Astrocyte (in vitro differentiated cells and primary cell): ENCODE results near the gene SRPRB. TPM values are rescaled to one million over a fixed set of nuclear protein-coding genes. Genes with fewer than 3 reads are reported as not detected.

ENCODE experiments used
- DNase-seq: peaks from one replicate; pipeline ENCODE4 v3.0.0-alpha.2; 2010; ENCODE audit warnings: low read depth
- FAIRE-seq: peaks from 2 replicates; lab custom pipeline; 2011; peaks lifted over from hg19 to GRCh38; lab: Jason Lieb, UNC
- H2AFZ ChIP-seq: 2 replicates; pipeline ENCODE4 v1.6.0; 2012; ENCODE audit warnings: low read depth, low read length, inconsistent platforms
- H3K27ac ChIP-seq: 2 replicates; pipeline ENCODE4 v1.5.1; 2011; ENCODE audit warnings: low read depth, low read length, inconsistent platforms
- H3K27me3 ChIP-seq: 2 replicates; pipeline ENCODE4 v1.6.0; 2011; ENCODE audit warnings: low read length, inconsistent platforms; ENCODE audit not compliant: insufficient read depth
- H3K36me3 ChIP-seq: 2 replicates; pipeline ENCODE4 v1.5.1; 2011; ENCODE audit warnings: low read length, inconsistent platforms; ENCODE audit not compliant: insufficient read depth
- H3K4me1 ChIP-seq: 2 replicates; pipeline ENCODE4 v1.5.1; 2011; ENCODE audit warnings: low read length, inconsistent platforms; ENCODE audit not compliant: insufficient read depth
- H3K4me2 ChIP-seq: 2 replicates; pipeline ENCODE4 v1.6.0; 2012; ENCODE audit warnings: low read length, inconsistent platforms
- H3K4me3 ChIP-seq: 2 replicates; pipeline ENCODE4 v1.5.1; 2011; ENCODE audit warnings: low read depth, mild to moderate bottlenecking, low read length, inconsistent platforms; ENCODE audit not compliant: insufficient read depth
- H3K79me2 ChIP-seq: 2 replicates; pipeline ENCODE4 v1.6.0; 2012; ENCODE audit warnings: mild to moderate bottlenecking, low read length, inconsistent platforms; ENCODE audit not compliant: insufficient read depth
- H3K9ac ChIP-seq: 2 replicates; pipeline ENCODE4 v1.6.0; 2012; ENCODE audit warnings: mild to moderate bottlenecking, low read length, inconsistent platforms
- H3K9me3 ChIP-seq: 2 replicates; pipeline ENCODE4 v1.5.1; 2012; ENCODE audit warnings: low read depth, mild to moderate bottlenecking, low read length, inconsistent platforms; ENCODE audit not compliant: insufficient read depth
- H4K20me1 ChIP-seq: 2 replicates; pipeline ENCODE4 v1.6.0; 2012; ENCODE audit warnings: low read length, inconsistent platforms; ENCODE audit not compliant: insufficient read depth
- H3K27ac Mint-ChIP-seq: one replicate; pipeline ENCODE4 v1.8.0; 2021; ENCODE audit warnings: mild to moderate bottlenecking, mixed read lengths; ENCODE audit not compliant: unreplicated experiment
- H3K27me3 Mint-ChIP-seq: one replicate; pipeline ENCODE4 v1.8.0; 2021; ENCODE audit warnings: low read depth, mixed read lengths; ENCODE audit not compliant: unreplicated experiment
- H3K36me3 Mint-ChIP-seq: one replicate; pipeline ENCODE4 v1.8.0; 2021; ENCODE audit warnings: low read depth, mixed read lengths; ENCODE audit not compliant: unreplicated experiment
- H3K4me1 Mint-ChIP-seq: one replicate; pipeline ENCODE4 v1.8.0; 2021; ENCODE audit warnings: low read depth, mixed read lengths; ENCODE audit not compliant: unreplicated experiment
- H3K4me3 Mint-ChIP-seq: one replicate; pipeline ENCODE4 v1.8.0; 2021; ENCODE audit warnings: mild to moderate bottlenecking, moderate library complexity, mixed read lengths; ENCODE audit not compliant: unreplicated experiment
- H3K9me3 Mint-ChIP-seq: one replicate; pipeline ENCODE4 v1.8.0; 2021; ENCODE audit warnings: mild to moderate bottlenecking, mixed read lengths; ENCODE audit not compliant: unreplicated experiment
- CTCF ChIP-seq: IDR thresholded peaks from 2 replicates; pipeline ENCODE4 v1.5.1; 2011; ENCODE audit warnings: low read depth, mild to moderate bottlenecking, inconsistent platforms, low read length, moderate library complexity; ENCODE audit not compliant: insufficient read depth
- EZH2 ChIP-seq: IDR thresholded peaks from 2 replicates; pipeline ENCODE4 v1.6.1; 2012; ENCODE audit warnings: mild to moderate bottlenecking, low read length, inconsistent platforms; ENCODE audit not compliant: insufficient read depth
- total RNA-seq: library from RNA; stranded (reverse); gene quantifications from 2 replicates; pipeline ENCODE4 v1.2.1, GENCODE V29; 2021

Gene SRPRB
- total RNA-seq, 1 donor from 2014 or later: 83.8 TPM

GRCh38 chr3:133758964-133759739 is 46.5 kb upstream of the SRPRB start:
- H3K4me1 ChIP-seq: no peaks in the 10 kb centered on the region
- H3K27ac ChIP-seq: no peak overlapping the region
- H3K27me3 Mint-ChIP-seq: peaks cover 38% of the 10 kb centered on the region
- no peak overlapping the region for H3K4me2 ChIP-seq
- no peaks in the 10 kb centered on the region for H3K79me2 ChIP-seq
- no peak overlapping the region for H3K4me3 ChIP-seq
- no peak for TF ChIP-seq CTCF
- no peak for TF ChIP-seq EZH2
- H3K4me3 Mint-ChIP-seq: no peak overlapping the region
- H3K27ac Mint-ChIP-seq: no peak overlapping the region
- H3K36me3 Mint-ChIP-seq: no peaks in the 10 kb centered on the region
- DNase-seq (no peak), FAIRE-seq (no peak)
- H3K36me3 ChIP-seq: no peaks in the 10 kb centered on the region
- no peak overlapping the region for H2AFZ ChIP-seq
- no peaks in the 10 kb centered on the region for H3K4me1 Mint-ChIP-seq
- no peaks in the 10 kb centered on the region for H4K20me1 ChIP-seq
- H3K9me3 Mint-ChIP-seq: no peaks in the 10 kb centered on the region
- H3K27me3 ChIP-seq: peaks cover 4% of the 10 kb centered on the region
- H3K9me3 ChIP-seq: no peaks in the 10 kb centered on the region
- H3K9ac ChIP-seq: no peak overlapping the region

GRCh38 chr3:133759740-133760305 is 45.8 kb upstream of the SRPRB start:
- no peak overlapping the region for H3K4me2 ChIP-seq
- Mint-ChIP-seq H3K9me3 (no peaks in the 10 kb centered on the region), H3K4me1 (peaks cover 5% of the 10 kb centered on the region), H3K36me3 (no peaks in the 10 kb centered on the region), H3K4me3 (no peak overlapping the region), H3K27ac (no peak overlapping the region), H3K27me3 (peaks cover 31% of the 10 kb centered on the region)
- TF ChIP-seq EZH2 (no peak), CTCF (no peak)
- peaks cover 4% of the 10 kb centered on the region for H3K27me3 ChIP-seq
- no peaks in the 10 kb centered on the region for H4K20me1 ChIP-seq
- H3K36me3 ChIP-seq: no peaks in the 10 kb centered on the region
- no peak overlapping the region for H3K27ac ChIP-seq
- H3K79me2 ChIP-seq: no peaks in the 10 kb centered on the region
- no peak for DNase-seq
- no peaks in the 10 kb centered on the region for H3K4me1 ChIP-seq
- no peak overlapping the region for H3K9ac ChIP-seq
- H3K9me3 ChIP-seq: no peaks in the 10 kb centered on the region
- H3K4me3 ChIP-seq: no peak overlapping the region
- FAIRE-seq: no peak
- no peak overlapping the region for H2AFZ ChIP-seq

GRCh38 chr3:133760916-133761315 is 44.7 kb upstream of the SRPRB start:
- Histone ChIP-seq H3K4me2 (no peak overlapping the region), H3K27me3 (peaks cover 5% of the 10 kb centered on the region), H3K36me3 (no peaks in the 10 kb centered on the region), H3K79me2 (no peaks in the 10 kb centered on the region), H3K4me1 (no peaks in the 10 kb centered on the region), H3K9me3 (no peaks in the 10 kb centered on the region), H4K20me1 (no peaks in the 10 kb centered on the region), H2AFZ (no peak overlapping the region), H3K4me3 (no peak overlapping the region), H3K27ac (no peak overlapping the region), H3K9ac (no peak overlapping the region)
- DNase-seq: no peak
- FAIRE-seq: no peak
- Mint-ChIP-seq H3K4me3 (no peak overlapping the region), H3K27me3 (peaks cover 22% of the 10 kb centered on the region), H3K4me1 (peaks cover 5% of the 10 kb centered on the region), H3K27ac (no peak overlapping the region), H3K9me3 (no peaks in the 10 kb centered on the region), H3K36me3 (no peaks in the 10 kb centered on the region)
- TF ChIP-seq CTCF (no peak), EZH2 (no peak)
